ENCODE data around the gene TIGAR.

The TIGAR gene

GRCh38 chr12:4320853-4321701 lies at the start of gene TIGAR:
Gene TIGAR (plus strand): TSS chr12:4321213. CDS start chr12:4321272, 59 bp downstream.
- peak; percentile 72 for DNase-seq

- no peak for DNase-seq
Observed at GRCh38 chr12:4271717-4272423, 49.1 kb upstream of the TIGAR start.

GRCh38 chr12:4272424-4273272 lies 48.4 kb upstream of the TIGAR start:
- no peak for DNase-seq

GRCh38 chr12:4273273-4273651 lies 47.8 kb upstream of the TIGAR start:
- DNase-seq: no peak

DNA sequence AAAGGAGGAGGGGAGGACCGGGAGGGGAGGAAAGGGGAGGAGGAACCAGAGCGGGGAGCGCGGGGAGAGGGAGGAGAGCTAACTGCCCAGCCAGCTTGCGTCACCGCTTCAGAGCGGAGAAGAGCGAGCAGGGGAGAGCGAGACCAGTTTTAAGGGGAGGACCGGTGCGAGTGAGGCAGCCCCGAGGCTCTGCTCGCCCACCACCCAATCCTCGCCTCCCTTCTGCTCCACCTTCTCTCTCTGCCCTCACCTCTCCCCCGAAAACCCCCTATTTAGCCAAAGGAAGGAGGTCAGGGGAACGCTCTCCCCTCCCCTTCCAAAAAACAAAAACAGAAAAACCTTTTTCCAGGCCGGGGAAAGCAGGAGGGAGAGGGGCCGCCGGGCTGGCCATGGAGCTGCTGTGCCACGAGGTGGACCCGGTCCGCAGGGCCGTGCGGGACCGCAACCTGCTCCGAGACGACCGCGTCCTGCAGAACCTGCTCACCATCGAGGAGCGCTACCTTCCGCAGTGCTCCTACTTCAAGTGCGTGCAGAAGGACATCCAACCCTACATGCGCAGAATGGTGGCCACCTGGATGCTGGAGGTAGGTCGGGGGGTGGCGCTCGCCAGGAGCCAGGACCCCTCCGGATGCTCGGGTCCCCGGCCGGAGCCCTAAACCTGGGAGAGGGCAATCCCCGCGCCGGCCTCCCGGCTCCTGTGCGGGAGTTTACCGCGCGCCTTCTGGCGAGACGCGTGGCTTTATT lies 47.2 kb upstream of the TIGAR start, which contains the start of gene CCND2:
Gene CCND2, plus strand, starts transcription at position 111 of the 744 bp plus-strand sequence. Its CDS starts 279 bp downstream, at position 390.
- DNase-seq: no peak

- DNase-seq: no peak
Observed at GRCh38 chr12:4274396-4275015, 46.5 kb upstream of the TIGAR start.

DNA sequence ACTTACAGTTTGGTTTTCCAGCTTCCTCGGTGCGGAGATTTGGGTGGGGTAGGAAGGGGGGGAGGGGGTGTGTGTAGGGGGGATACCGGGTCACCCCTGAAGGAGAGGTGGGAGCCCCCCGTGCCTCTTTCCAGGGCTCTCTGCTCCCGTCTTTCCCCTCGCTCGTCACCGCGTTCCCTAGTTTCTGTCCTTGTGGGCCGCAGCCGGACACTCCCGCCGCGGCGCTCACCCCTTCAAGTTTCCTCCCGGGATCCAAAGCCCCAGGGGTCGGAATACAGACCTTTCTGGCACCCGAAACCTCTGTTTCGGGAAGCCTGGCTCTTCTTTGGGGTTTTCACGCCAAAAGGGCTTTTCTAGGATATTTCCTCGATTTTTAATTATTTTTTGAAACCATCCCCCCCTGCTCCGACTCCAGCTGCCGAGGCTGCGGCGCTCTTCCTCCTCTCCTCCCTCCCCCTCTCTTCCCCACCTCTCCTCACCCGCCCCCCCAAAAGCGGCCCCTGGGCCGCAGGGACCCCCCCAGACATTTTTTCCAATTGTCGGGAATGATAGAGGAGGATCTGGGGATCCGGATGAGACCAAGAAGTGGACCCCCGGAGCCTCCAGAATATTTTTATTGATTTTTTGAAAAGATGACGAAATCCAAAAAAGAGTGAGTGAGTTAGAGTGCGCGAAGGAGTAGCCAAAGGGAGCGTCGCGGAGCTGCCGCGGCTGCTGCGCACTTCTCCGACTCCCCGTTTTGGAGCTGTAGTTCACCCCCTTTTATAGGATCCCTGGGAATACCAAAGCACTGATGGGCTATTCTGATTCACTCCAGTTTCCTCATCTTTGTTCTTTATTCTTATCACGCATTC lies 45.8 kb upstream of the TIGAR start:
- no peak for DNase-seq

DNA sequence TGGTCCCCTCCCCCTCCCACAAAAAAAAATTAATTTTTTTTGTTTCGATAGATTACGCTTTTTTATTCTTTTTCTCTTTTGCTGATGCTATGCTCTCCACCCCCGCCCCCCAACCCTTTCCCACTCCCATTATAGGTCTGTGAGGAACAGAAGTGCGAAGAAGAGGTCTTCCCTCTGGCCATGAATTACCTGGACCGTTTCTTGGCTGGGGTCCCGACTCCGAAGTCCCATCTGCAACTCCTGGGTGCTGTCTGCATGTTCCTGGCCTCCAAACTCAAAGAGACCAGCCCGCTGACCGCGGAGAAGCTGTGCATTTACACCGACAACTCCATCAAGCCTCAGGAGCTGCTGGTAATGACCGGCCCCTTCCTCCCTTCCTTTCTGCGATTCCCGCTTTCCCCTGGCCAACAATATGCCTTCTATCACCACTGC lies 45.1 kb upstream of the TIGAR start:
- no peak for DNase-seq

- DNase-seq: no peak
Observed at GRCh38 chr12:4276524-4277204, 44.3 kb upstream of the TIGAR start.

- DNase-seq: no peak
Observed at GRCh38 chr12:4277205-4277543, 43.8 kb upstream of the TIGAR start.

DNA sequence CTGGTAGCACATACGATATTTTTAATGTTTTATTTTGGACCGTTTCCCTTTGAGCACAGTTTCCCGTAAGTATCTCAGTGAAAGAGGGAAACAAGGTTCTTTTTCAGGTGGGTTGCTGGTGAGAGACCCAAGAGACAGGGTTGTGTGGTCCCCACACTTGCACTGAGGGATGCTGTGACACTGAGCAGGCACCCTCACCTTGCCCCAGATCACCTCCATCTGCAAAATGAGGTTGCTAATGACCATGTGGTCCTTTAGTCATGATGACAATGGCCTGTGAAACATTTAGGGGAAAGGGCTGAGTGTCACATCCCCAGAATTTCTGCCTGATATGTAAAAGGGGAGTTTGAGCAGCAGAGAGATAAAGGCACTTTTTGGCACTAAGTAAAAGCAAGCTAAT lies 43.2 kb upstream of the TIGAR start:
- DNase-seq: no peak

DNA sequence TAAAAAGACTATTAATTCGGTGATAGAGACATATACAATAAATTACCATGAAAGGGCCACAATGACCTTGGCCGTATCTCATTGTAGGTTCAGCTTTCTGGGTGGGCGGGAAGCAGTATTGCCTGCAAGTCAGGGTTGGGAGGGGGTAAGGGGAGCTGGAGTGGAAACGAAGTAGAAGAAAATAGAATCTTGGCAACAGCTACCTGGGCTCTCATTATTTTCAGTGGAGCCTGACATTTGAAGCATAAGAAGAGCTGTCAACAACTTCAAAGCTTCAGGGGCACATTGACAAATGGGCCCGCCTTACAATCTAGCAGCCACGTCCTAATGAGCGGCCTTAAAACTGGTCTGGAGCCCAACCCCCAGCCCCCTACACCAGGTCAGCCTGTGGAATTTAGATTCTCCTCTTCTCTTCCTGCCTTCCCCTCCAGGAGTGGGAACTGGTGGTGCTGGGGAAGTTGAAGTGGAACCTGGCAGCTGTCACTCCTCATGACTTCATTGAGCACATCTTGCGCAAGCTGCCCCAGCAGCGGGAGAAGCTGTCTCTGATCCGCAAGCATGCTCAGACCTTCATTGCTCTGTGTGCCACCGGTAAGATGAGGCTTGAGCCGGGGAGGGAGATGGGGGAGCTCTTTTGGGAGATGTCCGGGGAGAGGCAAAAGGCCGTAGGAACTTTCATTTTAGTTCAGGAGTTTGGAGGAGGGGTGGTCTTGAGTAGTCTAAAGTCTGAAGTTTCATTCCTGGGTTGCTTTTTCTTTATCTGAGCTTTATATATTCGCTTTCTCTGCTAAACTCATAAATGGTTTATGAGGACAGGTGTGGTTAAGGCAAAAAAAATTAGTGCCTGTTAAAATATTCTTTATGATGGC lies 42.5 kb upstream of the TIGAR start:
- no peak for DNase-seq

- DNase-seq: no peak
Observed at GRCh38 chr12:4279198-4279690, 41.8 kb upstream of the TIGAR start.

DNA sequence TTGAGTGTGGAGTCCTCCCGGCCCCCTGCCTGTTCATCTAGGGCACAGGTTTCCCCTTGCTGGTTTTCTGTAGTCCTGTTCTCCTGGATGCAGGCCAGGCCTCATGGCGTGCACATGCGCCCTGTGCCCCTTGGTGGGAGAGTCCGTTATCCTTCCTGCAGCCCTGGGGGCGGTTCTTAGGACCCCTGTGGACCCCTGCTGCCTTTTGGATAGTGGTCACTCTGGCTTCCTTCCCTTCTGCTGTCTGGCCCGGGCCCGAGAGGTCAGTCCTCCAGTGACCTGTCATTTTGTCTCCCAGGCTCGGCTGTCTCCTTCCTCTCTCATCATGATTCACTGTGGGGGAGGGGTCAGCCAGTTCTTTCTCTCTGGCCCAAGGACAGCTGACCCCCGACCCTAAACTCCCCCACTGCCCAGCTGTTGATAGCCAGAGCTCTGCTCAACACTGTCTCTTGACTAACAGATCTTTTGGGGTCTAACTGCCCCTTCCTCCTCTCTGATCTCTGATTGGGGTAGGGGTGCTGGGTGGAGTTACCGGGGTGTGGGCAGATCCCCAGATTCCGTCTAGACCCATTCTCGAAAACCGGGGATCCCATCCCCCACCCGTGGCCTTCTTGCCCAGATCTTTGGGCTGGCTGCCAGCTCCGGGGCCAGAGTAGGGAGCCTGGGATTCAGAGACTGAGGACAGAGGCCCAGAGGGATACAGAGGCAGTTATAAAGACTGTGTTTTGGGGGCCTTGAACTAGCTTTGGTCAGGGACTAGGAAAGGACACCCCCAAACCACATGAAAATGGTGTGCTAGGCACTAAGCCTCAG lies 40.5 kb upstream of the TIGAR start:
- no peak for DNase-seq

- DNase-seq: no peak
Observed at GRCh38 chr12:4281173-4281654, 39.8 kb upstream of the TIGAR start.

DNA sequence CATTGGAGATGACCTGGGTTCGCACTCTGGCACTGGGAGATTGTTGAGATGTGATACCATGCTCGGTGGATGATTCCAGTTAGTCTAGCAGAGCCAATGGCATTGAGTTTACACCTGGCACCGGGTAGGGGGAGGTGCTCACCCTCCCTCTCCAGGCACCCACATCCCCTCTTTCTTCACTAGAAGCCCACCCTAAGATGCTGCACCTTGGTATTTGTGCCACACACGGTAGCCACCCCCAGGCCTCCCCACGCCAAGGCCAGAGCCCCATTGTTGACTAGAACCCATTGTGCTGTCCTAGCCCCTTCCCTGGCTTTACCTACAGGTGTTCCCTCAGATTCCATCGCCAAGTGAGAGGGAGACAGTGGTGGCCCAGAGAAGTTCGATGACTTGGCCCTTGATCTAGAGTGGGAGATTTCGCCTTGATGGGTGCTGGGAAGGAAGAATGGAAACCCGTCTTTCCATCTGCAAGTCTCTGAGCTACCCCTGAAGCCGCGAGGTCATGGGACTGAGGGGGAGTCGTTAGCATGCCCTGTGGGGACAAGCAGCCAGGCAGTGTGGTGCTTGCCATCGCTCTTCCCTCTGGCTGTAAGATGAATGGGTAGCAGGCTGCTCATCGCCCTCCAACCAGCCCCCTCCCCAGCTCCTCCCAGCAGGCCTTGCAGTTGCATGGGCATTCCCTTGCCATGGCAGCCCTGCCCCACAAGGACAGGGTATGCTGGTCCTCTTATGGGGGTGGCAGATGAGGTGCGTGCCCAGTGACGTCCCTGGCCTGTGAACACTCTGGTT lies 38.7 kb upstream of the TIGAR start:
- no peak for DNase-seq

- no peak for DNase-seq
Observed at GRCh38 chr12:4282892-4283511, 38.0 kb upstream of the TIGAR start.

All from NCI-H748 treated with DMSO at 0.1 percent for 48 hours (cell line).